Measurements from ENCODE around the gene ADSL. TPM values are rescaled to one million over a fixed set of nuclear protein-coding genes. Genes with fewer than 3 reads are reported as not detected.
"Not testable (repeated sequence)": the region's sequence is repeated elsewhere in the genome, so short reads cannot be mapped to it uniquely, and the experiment has no call there.

ADSL gene
- total RNA-seq, 2 donors from 2014 or later = 37.4 to 47.0 TPM

DNA sequence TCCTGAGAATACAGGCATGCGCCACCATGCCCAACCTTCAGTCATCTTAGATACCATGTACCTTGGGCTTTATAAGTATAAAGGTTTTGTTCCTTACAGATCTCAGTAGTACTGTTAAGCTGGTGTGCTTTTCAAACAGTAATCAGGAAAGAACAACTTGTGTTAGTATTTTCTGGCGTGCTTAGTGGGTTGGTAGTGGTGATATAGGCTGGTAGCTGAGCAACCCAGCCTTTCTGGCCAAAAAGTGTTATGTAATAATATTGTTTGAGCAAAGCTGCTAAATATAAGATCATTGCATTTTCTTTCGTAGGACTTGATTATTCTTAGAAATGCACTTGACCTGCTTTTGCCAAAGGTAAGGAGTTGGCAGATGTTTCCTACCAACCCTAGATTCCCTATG is 6.5 kb downstream of the ADSL start:
- intact Hi-C loops (cut with DNase I) = no loop called here
- DNase-seq (no peak), ATAC-seq (no peak)

- DNase-seq (no peak), ATAC-seq (no peak)
- intact Hi-C loops (cut with DNase I) = no loop called here
Measured at GRCh38 chr22:40361100-40361499, 14.8 kb downstream of the ADSL start.

DNA sequence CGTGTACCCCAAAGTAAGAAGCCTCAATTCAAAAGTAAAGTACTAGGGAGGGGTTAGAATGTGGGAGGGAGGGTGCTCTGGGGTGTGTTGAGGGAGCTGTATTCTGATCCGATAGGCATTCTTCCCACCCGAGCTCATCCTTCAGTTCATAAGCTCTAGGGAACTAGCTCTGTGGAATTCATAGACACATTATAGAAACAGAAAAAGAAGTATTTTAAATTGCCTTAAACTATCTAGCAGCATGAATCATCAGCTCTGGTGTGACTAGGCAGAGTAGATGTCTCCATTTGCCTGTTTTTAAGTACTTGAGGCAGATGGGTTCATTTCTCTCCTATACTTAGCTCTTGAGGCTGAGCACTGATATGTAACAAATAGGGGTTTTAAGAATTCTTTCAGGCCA is 16.8 kb downstream of the ADSL start:
- no peak for DNase-seq
- ATAC-seq = no peak
- intact Hi-C loops (cut with DNase I) = no loop called here

DNA sequence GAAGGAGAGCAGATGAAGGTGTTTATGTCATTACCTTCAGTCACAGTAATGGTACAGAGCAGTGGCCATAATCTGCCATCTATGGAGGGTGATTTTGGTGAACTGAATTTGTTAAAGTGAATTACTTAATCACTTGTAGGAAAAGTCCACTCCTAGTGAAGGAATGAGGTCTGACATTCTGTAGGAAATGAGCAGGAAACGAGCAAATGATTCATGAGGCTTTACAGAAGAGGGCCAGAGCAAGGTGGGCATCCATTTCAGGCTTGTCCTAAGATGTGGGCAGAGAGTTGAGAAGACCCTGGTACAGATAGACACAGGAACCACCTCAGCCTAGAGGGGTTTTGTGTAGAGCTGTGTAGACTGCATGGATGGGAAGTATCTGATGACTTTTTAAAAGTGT is 18.1 kb downstream of the ADSL start:
- intact Hi-C loops (cut with DNase I) = no loop called here
- ATAC-seq (no peak), DNase-seq (no peak)

- no peak for ATAC-seq
- intact Hi-C loops (cut with DNase I) = no loop called here
Measured at GRCh38 chr22:40366068-40366467, 19.8 kb downstream of the ADSL start.

GRCh38 chr22:40367342-40367741 is 21.0 kb downstream of the ADSL start:
- DNase-seq = no peak
- ATAC-seq = no peak
- intact Hi-C loops (cut with DNase I) = no loop called here

More at GRCh38 chr22:40366068-40366467, 19.8 kb downstream of the ADSL start:
- DNase-seq = no peak

GRCh38 chr22:40368016-40368415 is 21.7 kb downstream of the ADSL start:
- ATAC-seq (no peak), DNase-seq (no peak)
- intact Hi-C loops (cut with DNase I) = no loop called here

DNA sequence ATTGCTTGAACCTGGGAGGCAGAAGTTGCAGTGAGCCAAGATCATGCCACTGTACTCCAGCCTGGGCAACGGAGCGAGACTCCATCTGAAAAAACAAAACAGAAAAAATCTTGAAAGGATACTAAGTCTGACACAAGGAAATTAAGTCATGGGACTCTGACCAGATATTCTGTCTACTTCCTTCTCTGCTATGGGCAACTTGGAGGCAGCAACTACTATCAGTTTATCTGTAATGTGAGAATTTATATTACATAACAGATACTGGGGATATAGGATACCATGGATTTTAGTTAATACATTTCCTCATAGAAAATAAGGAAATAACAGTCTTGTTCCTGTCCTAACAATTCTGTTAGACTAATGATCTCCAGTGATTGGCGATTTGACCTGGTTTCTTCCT is 22.5 kb downstream of the ADSL start:
- ATAC-seq (no peak), DNase-seq (no peak)
- intact Hi-C loops (cut with DNase I) = no loop called here

DNA sequence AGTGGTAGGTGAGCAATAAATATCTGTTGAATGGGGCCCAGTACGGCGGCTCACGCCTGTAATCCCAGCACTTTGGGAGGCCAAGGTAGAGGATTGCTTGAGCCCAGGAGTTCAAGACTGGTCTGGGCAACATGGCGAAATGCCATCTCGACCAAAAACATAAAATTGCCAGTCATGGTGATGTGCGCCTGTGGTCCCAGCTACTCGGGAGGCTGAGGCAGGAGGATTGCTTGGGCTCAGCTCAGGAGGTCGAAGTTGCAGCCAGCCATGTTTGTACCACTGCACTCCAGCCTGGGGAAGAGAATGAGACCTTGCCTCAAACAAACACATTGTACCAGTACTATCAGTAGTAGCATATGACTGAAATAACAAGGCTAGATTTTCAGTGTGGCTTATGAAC is 28.3 kb downstream of the ADSL start:
- intact Hi-C loops (cut with DNase I) = no loop called here
- ATAC-seq (no peak), DNase-seq (no peak)

DNA sequence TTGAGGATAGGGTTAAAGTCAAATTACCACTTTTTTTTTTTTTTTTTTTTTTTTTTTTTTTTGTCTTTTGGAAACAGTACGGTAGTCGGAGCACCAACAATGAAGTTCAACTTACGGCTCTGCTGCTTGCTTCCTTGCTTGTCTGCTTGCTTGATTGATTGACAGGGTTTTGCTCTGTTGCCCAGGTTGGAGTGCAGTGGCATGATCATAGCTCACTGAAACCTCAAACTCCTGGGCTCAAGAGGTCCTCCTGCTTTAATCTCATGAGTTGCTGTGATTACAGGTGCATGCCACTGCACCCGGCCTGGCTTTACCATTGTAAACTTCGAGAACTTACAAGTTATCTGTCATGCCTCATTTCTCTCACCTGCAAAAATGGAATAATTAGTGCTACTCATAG is 29.8 kb downstream of the ADSL start:
- no peak for DNase-seq

GRCh38 chr22:40377931-40378330 is 31.6 kb downstream of the ADSL start:
- ATAC-seq (no peak), DNase-seq (no peak)
- intact Hi-C loops (cut with DNase I) = no loop called here

More for the DNA sequence above, 29.8 kb downstream of the ADSL start:
- intact Hi-C loops (cut with DNase I) = no loop called here
- no peak for ATAC-seq

DNA sequence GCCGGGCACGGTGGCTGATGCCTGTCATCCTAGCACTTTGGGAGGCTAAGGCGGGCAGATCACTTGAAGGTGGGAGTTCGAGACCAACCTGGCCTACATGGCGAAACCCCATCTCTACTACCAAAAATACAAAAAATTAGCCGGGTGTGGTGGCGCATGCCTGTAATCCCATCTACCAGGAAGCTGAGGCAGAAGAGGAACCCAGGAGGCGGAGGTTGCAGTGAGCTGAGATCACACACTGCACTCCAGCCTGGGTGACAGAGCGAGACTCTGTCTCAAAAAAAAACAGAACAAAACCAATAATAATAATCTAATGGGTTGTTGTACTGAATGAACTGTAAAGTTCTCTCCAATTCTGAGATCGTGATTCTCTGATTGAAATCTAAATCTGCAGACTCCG is 32.1 kb downstream of the ADSL start:
- DNase-seq; intact Hi-C loops (cut with DNase I); ATAC-seq: not testable (repeated sequence)

- no peak for DNase-seq
- intact Hi-C loops (cut with DNase I) = no loop called here
Measured at GRCh38 chr22:40381461-40381860, 35.2 kb downstream of the ADSL start.

GRCh38 chr22:40383905-40384304 is 37.6 kb downstream of the ADSL start:
- intact Hi-C loops (cut with DNase I) = no loop called here
- DNase-seq = no peak
- peak in 1 of 2 donors; percentile 73 for ATAC-seq

More at GRCh38 chr22:40381461-40381860, 35.2 kb downstream of the ADSL start:
- ATAC-seq = no peak

DNA sequence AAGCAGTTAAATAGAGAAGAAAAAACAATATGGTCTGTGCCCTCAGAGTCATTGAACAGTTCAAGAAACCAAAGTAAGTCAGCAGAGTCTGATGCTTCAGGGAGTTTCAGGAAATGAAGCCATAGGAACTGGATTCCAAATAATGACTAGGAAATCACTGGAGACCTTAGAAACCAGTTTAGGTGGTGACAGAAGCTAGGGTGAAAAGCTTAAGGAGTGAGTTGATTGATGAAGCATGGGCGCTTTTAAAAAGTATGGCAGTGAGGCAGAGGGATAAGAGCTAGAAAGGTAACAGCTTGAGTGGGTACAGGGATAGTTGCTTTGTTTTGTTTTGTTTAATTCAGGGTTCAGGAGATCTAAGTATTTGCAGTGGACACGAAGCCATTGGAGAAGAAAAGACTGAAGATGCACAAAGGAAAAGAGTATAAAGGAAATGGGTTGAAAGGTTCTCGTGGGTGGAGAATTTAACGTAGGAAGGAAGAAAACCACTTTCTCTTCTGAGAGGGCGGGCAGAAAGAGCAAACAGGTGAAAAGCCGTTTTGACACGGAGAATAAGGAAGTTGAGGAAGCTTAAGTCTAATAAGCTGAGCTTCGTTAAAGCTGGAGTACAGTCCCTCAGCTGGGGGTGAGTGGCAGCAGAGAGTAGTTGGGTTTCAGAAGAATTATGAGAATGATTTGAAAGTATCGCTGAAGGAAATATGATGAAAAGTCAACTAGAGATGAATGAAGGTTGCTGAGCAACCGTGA is 38.9 kb downstream of the ADSL start:
- ATAC-seq (no peak), DNase-seq (no peak)
- intact Hi-C loops (cut with DNase I) = no loop called here

GRCh38 chr22:40387746-40388145 is 41.4 kb downstream of the ADSL start:
- intact Hi-C loops (cut with DNase I) = no loop called here
- ATAC-seq = no peak

GRCh38 chr22:40388231-40388630 is 41.9 kb downstream of the ADSL start:
- no peak for ATAC-seq
- DNase-seq = no peak
- intact Hi-C loops (cut with DNase I) = no loop called here

More at GRCh38 chr22:40387746-40388145, 41.4 kb downstream of the ADSL start:
- no peak for DNase-seq

GRCh38 chr22:40391417-40391816 is 45.1 kb downstream of the ADSL start:
- no peak for ATAC-seq
- intact Hi-C loops (cut with DNase I) = no loop called here

DNA sequence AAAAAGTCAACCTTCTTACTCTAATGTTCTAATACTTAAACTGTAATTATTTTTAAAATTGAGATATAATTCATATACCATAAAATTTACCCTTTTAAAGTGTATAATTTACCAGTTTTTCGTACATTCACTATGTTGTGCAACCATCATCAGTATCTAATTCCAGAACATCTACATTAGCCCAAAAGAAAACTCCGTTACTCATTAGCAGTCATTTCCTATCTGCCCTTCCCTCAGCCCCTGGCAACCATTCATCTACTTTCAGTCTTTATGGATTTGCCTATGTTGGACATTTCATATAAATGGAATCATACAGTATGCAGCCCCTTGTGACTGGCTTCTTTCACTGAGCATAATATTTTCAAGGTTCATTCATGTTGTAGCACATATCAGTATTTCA is 46.3 kb downstream of the ADSL start:
- DNase-seq (no peak), ATAC-seq (no peak)
- intact Hi-C loops (cut with DNase I) = no loop called here

More at GRCh38 chr22:40391417-40391816, 45.1 kb downstream of the ADSL start:
- DNase-seq = no peak

DNA sequence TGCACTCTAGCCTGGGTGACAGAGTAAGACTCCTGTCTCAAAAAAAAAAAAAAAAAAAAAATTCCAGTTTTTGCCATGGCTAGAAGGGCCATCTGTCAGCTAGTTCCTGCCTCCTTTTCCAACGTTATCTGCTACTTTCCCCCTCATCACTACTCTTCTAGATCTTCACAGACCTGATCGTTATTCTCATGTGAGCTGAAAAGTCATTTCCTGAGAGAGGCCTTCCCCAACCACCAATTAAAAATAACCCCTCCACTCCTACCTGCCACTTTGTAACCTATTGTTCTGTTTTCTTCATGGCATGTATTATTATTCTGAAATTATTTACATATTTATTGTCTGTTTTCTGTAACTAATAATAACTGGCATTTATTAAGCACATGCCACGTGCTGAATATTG is 48.3 kb downstream of the ADSL start:
- ATAC-seq (no peak), DNase-seq (no peak)
- intact Hi-C loops (cut with DNase I) = no loop called here

GRCh38 chr22:40395607-40396006 is 49.3 kb downstream of the ADSL start:
- ATAC-seq (no peak), DNase-seq (no peak)
- intact Hi-C loops (cut with DNase I) = no loop called here
